ENCODE measurements around the gene SDHD. TPM values are rescaled to one million over a fixed set of nuclear protein-coding genes. Genes with fewer than 3 reads are reported as not detected.

The SDHD gene
- total and polyA plus RNA-seq, 4 donors, result 58.4 to 157 (median 80.7) TPM

DNA sequence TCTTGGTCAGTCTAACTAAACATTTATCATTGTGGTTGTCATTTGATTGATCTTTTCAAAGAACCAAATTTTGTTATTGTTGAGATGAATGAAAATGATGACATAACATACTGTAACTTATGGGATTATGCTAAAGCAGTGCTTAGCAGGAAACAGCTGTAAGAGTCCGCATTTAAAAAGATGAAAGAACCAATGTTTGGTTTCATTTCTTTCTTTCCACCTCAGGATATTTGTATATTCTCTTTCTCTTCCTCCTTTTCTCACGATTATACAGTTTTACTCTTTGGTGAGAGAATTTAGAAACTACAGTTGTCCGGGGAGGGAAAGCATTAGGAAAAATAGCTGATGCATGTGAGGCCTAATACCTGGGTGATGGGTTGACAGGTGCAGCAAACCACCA, 36.0 kb upstream of the SDHD start:
- H3K9me3 ChIP-seq (ENCODE audit: control insufficient read depth, low read length), result no peaks in the 10 kb centered on the region
- no peak for DNase-seq
- H3K4me3 ChIP-seq (ENCODE audit: low read length in 2 of 2), result no peak overlapping the region
- no peak for ATAC-seq (ENCODE audit: low FRiP score)
- no peaks in the 10 kb centered on the region for H3K36me3 ChIP-seq (ENCODE audit: control insufficient read depth in 1 of 2, insufficient read depth in 2 of 2, low read length in 1 of 2)
- H3K27ac ChIP-seq (ENCODE audit: low read depth in 1 of 2, low read length in 2 of 2), result no peak overlapping the region
- intact Hi-C loops (cut with DNase I), result no loop called here
- no peaks in the 10 kb centered on the region for H3K4me1 ChIP-seq (ENCODE audit: control insufficient read depth in 1 of 2, insufficient read depth in 2 of 2, low read length in 2 of 2)
- 91 to 93% methylated on average over 3 of the region's 3 CpGs for WGBS, 2 donors
- H3K27me3 ChIP-seq (ENCODE audit: control insufficient read depth in 1 of 2, insufficient read depth in 2 of 2, low read length in 1 of 2), result no peaks in the 10 kb centered on the region

- no peaks in the 10 kb centered on the region for H3K9me3 ChIP-seq (ENCODE audit: control insufficient read depth, low read length)
- WGBS, 2 donors, result 88 to 96% methylated on average over 3 of the region's 3 CpGs
Measured at GRCh38 chr11:112051768-112052167, 34.9 kb upstream of the SDHD start.

DNA sequence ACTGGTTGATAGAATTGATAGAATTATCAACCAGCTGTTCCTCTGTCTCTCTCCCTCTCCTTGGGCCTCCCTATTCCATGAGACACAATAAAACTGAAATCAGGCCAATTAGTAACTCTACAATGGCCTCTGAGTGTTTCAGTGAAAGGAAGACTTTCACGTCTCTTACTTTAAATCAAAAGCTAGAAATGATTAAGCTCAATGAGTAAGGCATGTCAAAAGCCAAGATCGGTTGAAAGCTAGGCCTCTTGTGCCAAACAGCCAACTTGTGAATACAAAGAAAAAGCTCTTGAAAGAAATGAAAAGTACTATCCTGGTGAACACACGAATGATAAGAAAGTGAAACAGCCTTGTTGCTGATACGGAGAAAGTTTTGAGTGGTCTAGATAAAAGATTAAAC, 29.5 kb upstream of the SDHD start:
- DNase-seq (no peak), ATAC-seq (ENCODE audit: low FRiP score) (no peak)
- intact Hi-C loops (cut with DNase I), result no loop called here
- no peaks in the 10 kb centered on the region for H3K4me1 ChIP-seq (ENCODE audit: control insufficient read depth in 1 of 2, insufficient read depth in 2 of 2, low read length in 2 of 2)
- H3K27ac ChIP-seq (ENCODE audit: low read depth in 1 of 2, low read length in 2 of 2), result no peak overlapping the region
- H3K27me3 ChIP-seq (ENCODE audit: control insufficient read depth in 1 of 2, insufficient read depth in 2 of 2, low read length in 1 of 2), result no peaks in the 10 kb centered on the region
- peaks cover 3 to 8% of the 10 kb centered on the region in 2 donors for H3K36me3 ChIP-seq (ENCODE audit: control insufficient read depth in 1 of 2, insufficient read depth in 2 of 2, low read length in 1 of 2)
- WGBS, 2 donors, result 81 to 90% methylated on average over 4 of the region's 4 CpGs
- no peak overlapping the region for H3K4me3 ChIP-seq (ENCODE audit: low read length in 2 of 2)
- H3K9me3 ChIP-seq (ENCODE audit: control insufficient read depth, low read length), result no peaks in the 10 kb centered on the region

More at GRCh38 chr11:112051768-112052167, 34.9 kb upstream of the SDHD start:
- Histone ChIP-seq H3K4me3 (ENCODE audit: low read length in 2 of 2) (no peak overlapping the region), H3K27me3 (ENCODE audit: control insufficient read depth in 1 of 2, insufficient read depth in 2 of 2, low read length in 1 of 2) (no peaks in the 10 kb centered on the region), H3K36me3 (ENCODE audit: control insufficient read depth in 1 of 2, insufficient read depth in 2 of 2, low read length in 1 of 2) (no peaks in the 10 kb centered on the region), H3K4me1 (ENCODE audit: control insufficient read depth in 1 of 2, insufficient read depth in 2 of 2, low read length in 2 of 2) (no peaks in the 10 kb centered on the region), H3K27ac (ENCODE audit: low read depth in 1 of 2, low read length in 2 of 2) (no peak overlapping the region)
- no peak for DNase-seq
- no peak for ATAC-seq (ENCODE audit: low FRiP score)
- intact Hi-C loops (cut with DNase I), result no loop called here

DNA sequence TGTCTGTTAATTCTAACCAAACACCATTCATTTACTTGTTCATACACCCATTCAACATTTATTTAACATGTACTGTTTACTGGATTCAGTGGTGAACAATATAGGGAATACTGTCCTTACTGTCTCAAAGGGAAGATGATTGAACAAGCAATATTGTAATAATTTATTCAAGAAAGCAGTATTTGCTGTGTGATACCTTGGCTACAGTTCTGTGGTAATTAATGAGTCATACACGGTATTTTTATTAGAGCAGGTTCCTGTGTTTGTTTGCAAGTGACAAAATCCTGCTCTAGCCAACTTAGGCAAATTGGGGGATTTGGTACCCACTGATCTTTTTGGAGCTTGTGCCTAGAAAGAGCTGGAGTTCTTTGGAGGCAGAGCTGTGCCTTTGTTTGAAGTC, 28.6 kb upstream of the SDHD start:
- Histone ChIP-seq H3K4me3 (ENCODE audit: low read length in 2 of 2) (no peak overlapping the region), H3K9me3 (ENCODE audit: control insufficient read depth, low read length) (no peaks in the 10 kb centered on the region), H3K36me3 (ENCODE audit: control insufficient read depth in 1 of 2, insufficient read depth in 2 of 2, low read length in 1 of 2) (peaks cover 3 to 8% of the 10 kb centered on the region in 2 donors), H3K4me1 (ENCODE audit: control insufficient read depth in 1 of 2, insufficient read depth in 2 of 2, low read length in 2 of 2) (no peaks in the 10 kb centered on the region), H3K27me3 (ENCODE audit: control insufficient read depth in 1 of 2, insufficient read depth in 2 of 2, low read length in 1 of 2) (no peaks in the 10 kb centered on the region), H3K27ac (ENCODE audit: low read depth in 1 of 2, low read length in 2 of 2) (no peak overlapping the region)
- 67 to 69% methylated on average over 1 of the region's 1 CpG for whole genome bisulfite sequencing, 2 donors
- ATAC-seq (ENCODE audit: low FRiP score) (no peak), DNase-seq (no peak)
- intact Hi-C loops (cut with DNase I), result no loop called here

GRCh38 chr11:112062923-112063322, 23.8 kb upstream of the SDHD start:
- intact Hi-C loops (cut with DNase I), result no loop called here
- Histone ChIP-seq H3K9me3 (ENCODE audit: control insufficient read depth, low read length) (no peaks in the 10 kb centered on the region), H3K4me1 (ENCODE audit: control insufficient read depth in 1 of 2, insufficient read depth in 2 of 2, low read length in 2 of 2) (no peaks in the 10 kb centered on the region), H3K36me3 (ENCODE audit: control insufficient read depth in 1 of 2, insufficient read depth in 2 of 2, low read length in 1 of 2) (peaks cover 2 to 3% of the 10 kb centered on the region in 2 donors), H3K27ac (ENCODE audit: low read depth in 1 of 2, low read length in 2 of 2) (no peak overlapping the region), H3K27me3 (ENCODE audit: control insufficient read depth in 1 of 2, insufficient read depth in 2 of 2, low read length in 1 of 2) (no peaks in the 10 kb centered on the region), H3K4me3 (ENCODE audit: low read length in 2 of 2) (no peak overlapping the region)
- ATAC-seq (ENCODE audit: low FRiP score) (no peak), DNase-seq (no peak)
- WGBS, 2 donors, result 49 to 61% methylated on average over 1 of the region's 1 CpG

DNA sequence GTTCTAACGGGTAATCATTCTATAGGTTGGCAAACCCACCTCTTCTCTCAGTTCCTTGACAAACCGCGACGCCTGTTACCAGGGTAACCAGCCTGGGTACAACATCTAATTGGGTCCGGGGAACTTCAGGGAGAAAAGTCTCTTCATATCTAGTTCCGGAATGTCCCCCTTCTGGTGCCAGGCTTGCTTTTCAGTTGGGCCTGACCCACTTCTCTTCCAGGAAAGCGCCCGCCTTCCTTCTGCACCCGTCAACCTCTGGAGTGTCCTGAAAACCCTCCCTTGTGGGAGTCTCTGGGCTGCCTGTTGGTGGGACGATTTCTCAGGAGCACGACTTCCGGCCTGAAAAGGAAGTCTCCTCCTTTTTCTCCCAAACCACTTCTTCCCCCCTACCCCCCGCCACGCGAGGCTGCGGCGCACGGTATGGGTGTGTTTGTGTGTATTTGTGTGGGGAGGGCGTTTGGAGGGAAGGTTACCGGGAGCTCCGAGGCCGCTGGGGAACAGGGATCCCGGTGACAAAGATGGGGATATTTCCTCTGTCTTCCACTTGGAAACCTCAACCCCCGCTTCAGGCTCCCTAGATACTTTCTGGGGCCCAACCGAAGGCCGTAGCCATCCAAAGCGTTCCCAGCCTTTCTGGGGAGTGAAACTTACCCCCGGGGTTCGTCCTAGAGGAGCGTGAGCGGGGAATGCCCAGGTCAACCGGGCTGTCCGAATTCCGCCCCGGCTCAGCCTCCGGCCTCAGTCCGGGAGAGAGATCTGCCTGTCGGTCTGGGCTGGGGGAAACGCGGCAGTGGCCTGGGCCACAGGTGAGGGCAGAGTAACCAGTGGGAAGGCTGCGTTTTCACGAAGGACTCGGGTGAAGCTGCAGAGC, 12.5 kb upstream of the SDHD start, which contains the start of the genes NKAPD1 and PIH1D2:
Gene NKAPD1 (plus strand): TSS at position 359 of the 871 bp plus-strand sequence. CDS start 1,276 bp downstream, outside the sequence.
Gene PIH1D2 (minus strand): TSS at position 77 of the 871 bp plus-strand sequence. CDS start 843 bp downstream, outside the sequence.
- Histone ChIP-seq H3K4me1 (ENCODE audit: control insufficient read depth in 1 of 2, insufficient read depth in 2 of 2, low read length in 2 of 2) (no peaks in the 10 kb centered on the region), H3K27me3 (ENCODE audit: control insufficient read depth in 1 of 2, insufficient read depth in 2 of 2, low read length in 1 of 2) (no peaks in the 10 kb centered on the region), H3K36me3 (ENCODE audit: control insufficient read depth in 1 of 2, insufficient read depth in 2 of 2, low read length in 1 of 2) (no peaks in the 10 kb centered on the region), H3K4me3 (ENCODE audit: low read length in 2 of 2) (peak within 1 kb of the TSS; percentile 22 to 87), H3K9me3 (ENCODE audit: control insufficient read depth, low read length) (no peaks in the 10 kb centered on the region), H3K27ac (ENCODE audit: low read depth in 1 of 2, low read length in 2 of 2) (peak within 1 kb of the TSS in 1 of 2 donors; percentile 66)
- intact Hi-C loops (cut with DNase I), result loop anchor here (10.0 kb wide), 1 partner anchor 199 kb away; the partner anchor contains the start of genes ALG9 (in 2 of the 2), CFAP68 (in 2 of the 2) and FDXACB1 (in 2 of the 2)
- peak; percentile 93 for ATAC-seq (ENCODE audit: low FRiP score)
- WGBS, 2 donors, result 0% methylated on average over 43 of the region's 43 CpGs
- DNase-seq, result peak; percentile 83 to 89

GRCh38 chr11:112082729-112083128, 3.9 kb upstream of the SDHD start:
- no peak for ATAC-seq (ENCODE audit: low FRiP score)
- peaks cover 1 to 14% of the 10 kb centered on the region in 2 donors for H3K36me3 ChIP-seq (ENCODE audit: control insufficient read depth in 1 of 2, insufficient read depth in 2 of 2, low read length in 1 of 2)

DNA sequence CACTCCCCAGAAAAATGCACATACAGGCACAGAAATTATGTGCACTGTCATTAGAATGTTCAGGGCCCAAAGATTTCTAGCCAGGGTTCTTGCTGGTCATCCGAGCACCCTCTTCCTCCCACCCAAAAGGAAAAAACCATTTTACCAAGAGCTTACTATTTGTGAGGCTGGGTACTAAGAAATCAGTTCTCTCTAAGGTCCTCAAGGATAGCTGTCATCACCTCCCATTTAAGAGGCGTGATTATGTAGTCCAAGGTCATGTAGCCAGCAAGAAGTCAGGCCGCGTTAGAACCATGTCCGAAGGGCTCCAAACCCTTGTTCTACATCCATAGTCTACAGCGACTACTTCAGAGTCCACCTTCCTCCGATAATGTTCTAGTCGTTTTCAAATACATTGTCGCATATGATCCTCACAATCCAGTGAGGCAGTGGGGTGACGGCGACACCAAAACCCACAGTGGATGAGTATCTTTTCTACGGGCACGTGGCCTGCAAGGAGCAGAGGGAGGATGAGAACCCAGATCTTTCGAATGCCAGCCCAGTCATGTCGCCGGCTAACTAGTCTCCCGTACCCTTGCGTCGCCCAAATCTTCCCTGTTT, 751 bp upstream of the SDHD start:
- Histone ChIP-seq H3K4me1 (ENCODE audit: control insufficient read depth in 1 of 2, insufficient read depth in 2 of 2, low read length in 2 of 2) (peaks cover 0 to 3% of the 10 kb centered on the region in 2 donors), H3K36me3 (ENCODE audit: control insufficient read depth in 1 of 2, insufficient read depth in 2 of 2, low read length in 1 of 2) (peaks cover 1 to 4% of the 10 kb centered on the region in 2 donors), H3K9me3 (ENCODE audit: control insufficient read depth, low read length) (no peaks in the 10 kb centered on the region), H3K27me3 (ENCODE audit: control insufficient read depth in 1 of 2, insufficient read depth in 2 of 2, low read length in 1 of 2) (no peaks in the 10 kb centered on the region), H3K4me3 (ENCODE audit: low read length in 2 of 2) (peak overlapping the region; percentile 54 to 76), H3K27ac (ENCODE audit: low read depth in 1 of 2, low read length in 2 of 2) (peak overlapping the region in 1 of 2 donors; percentile 11)
- ATAC-seq (ENCODE audit: low FRiP score) (peak; percentile 47), DNase-seq (no peak)
- intact Hi-C loops (cut with DNase I), result no loop called here
- 5 to 6% methylated on average over 19 of the region's 19 CpGs for WGBS, 2 donors

More at GRCh38 chr11:112082729-112083128, 3.9 kb upstream of the SDHD start:
- intact Hi-C loops (cut with DNase I), result no loop called here
- Histone ChIP-seq H3K4me3 (ENCODE audit: low read length in 2 of 2) (no peak overlapping the region), H3K27me3 (ENCODE audit: control insufficient read depth in 1 of 2, insufficient read depth in 2 of 2, low read length in 1 of 2) (no peaks in the 10 kb centered on the region), H3K4me1 (ENCODE audit: control insufficient read depth in 1 of 2, insufficient read depth in 2 of 2, low read length in 2 of 2) (peaks cover 0 to 3% of the 10 kb centered on the region in 2 donors), H3K9me3 (ENCODE audit: control insufficient read depth, low read length) (no peaks in the 10 kb centered on the region), H3K27ac (ENCODE audit: low read depth in 1 of 2, low read length in 2 of 2) (no peak overlapping the region)
- no peak for DNase-seq
- WGBS, 2 donors, result 79 to 87% methylated on average over 4 of the region's 4 CpGs
